Cardiac septum (tissue), 1 donor: Measurements from ENCODE around the gene SSX4B. TPM values are rescaled to one million over a fixed set of nuclear protein-coding genes. Genes with fewer than 3 reads are reported as not detected.
"Not testable (repeated sequence)": the region's sequence is repeated elsewhere in the genome, so short reads cannot be mapped to it uniquely, and the experiment has no call there.

Experiments used
- DNase-seq: peaks from one replicate; pipeline ENCODE4 v3.0.0-alpha.2; 2020; ENCODE audit warnings: low spot score
- intact Hi-C: fragments of 100-400 bp; cut with DNase I; formaldehyde crosslinking; loops from one replicate; pipeline ENCODE4 v1.14.0; 2022
- long read RNA-seq: library from polyadenylated mRNA; unstranded; transcript quantifications from one replicate; pipeline ENCODE4 v2.0.0, GENCODE V29; 2021
- total RNA-seq: library from RNA; stranded (reverse); fragmentation: NEBNext Ultra II Directional; extraction: Animal tissue kit (Norgen Biotek cat#: 25700); gene quantifications from one replicate; pipeline ENCODE4 v1.2.1, GENCODE V29; 2021
- donor health status: DM: no; HTN: no; CAD: no.

The SSX4B gene, protein sequence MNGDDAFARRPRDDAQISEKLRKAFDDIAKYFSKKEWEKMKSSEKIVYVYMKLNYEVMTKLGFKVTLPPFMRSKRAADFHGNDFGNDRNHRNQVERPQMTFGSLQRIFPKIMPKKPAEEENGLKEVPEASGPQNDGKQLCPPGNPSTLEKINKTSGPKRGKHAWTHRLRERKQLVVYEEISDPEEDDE
- total RNA-seq: not detected
- long read RNA-seq: 0 reads

DNA sequence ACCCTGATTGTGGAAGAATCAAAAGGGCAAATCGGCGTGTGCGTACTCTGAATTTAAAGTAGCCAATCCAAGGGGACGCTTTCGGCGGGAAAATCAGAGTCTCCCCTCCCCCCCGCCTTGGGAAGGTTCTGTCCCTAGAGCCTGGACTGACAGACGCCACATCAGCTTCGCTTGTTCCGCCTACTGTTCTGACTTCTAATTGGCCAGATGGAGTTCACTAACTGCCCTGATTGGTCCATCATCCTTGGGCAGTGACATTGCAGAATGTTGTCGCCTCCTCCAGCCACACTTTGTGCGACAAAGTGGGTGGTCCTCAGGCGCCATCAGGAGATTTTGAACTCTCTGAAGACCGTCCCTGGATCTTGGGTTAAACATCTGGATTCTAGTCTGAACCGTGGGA, at the start of gene SSX4B:
SSX4B (minus strand) TSS at position 101 of the 400 bp plus-strand sequence. CDS start 588 bp downstream, outside the sequence.
- not testable (repeated sequence) for DNase-seq

DNA sequence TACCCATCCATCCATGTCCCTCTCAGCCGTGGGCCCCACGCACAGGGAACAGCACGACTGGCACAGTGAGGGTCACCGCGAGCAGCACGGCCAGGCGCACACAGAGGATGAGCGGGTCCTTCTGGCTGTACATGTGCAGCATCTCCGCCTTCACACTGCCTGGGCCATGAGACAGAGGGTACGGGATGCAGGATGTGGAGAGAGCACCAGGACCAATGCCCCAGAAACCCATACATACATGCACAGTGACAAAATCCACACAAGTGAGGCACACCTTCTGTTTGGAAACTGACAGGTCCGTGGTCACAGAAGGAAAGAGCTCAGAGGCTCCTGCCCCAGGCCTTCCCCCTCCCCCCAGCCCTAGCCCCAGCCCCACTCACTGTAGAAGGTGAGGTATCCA, 48.8 kb upstream of the SSX4B start:
- intact Hi-C loops: no loop called here
- DNase-seq: no peak

More for the DNA sequence above, at the start of gene SSX4B:
- intact Hi-C loops: not testable (repeated sequence)

DNA sequence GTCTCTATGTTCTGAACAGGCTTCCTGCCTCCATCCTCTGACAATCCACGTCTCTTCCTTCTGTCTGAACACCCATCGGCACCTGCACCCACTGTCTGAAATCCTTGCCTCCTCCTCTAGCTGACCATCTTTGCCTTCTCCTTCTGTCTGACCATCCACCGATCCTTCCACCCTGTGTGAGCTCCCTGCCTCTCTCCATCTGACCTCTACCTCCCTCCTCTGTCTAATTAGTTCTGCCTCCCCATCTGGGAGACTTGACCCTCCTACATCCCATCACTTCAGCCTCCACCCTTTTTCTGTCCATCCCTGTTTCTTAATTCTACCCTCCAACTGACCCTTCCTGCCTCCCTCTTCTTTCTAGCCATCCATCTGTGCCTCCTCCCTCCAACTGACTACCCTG, 48.3 kb upstream of the SSX4B start:
- intact Hi-C loops: no loop called here
- no peak for DNase-seq

DNA sequence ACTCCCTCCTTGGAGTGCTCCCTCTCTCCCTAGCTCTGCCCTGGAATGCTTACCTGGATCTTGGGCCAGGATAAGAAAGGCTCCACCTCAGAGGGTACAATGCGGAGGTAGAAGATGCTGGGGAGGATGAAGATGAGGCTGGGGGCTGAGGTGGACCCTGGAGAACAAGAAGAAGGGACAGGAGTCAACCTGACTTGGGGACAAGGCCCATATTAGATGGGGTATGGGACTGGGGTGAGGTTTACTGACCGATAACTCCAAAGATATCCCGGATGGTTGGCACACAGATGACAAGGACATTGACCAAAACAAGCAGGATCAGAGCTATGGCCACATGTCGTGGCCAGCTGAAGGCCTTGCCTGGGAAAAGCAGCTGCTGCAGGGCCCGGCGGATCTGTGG, 47.7 kb upstream of the SSX4B start:
- intact Hi-C loops: no loop called here
- no peak for DNase-seq

DNA sequence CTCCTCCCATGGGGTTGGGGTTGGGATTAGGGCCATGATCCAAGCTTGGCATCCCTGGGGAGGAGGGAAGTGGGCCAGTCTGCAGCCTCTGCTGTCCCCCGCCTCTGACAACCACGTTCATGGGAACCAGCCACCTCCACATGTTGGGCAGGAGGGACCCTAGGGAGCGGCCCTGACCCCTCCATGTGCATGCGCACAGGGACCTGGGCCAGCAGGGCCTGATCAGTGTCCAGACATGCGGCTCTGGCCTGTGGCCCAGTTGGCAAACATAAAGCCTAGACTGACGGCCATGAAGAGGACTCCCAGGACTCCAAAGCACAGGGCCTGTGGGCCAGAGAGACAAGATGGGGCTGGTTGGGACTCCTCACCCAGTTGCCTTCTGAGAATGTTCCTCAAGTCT, 47.0 kb upstream of the SSX4B start:
- intact Hi-C loops: no loop called here
- DNase-seq: no peak

DNA sequence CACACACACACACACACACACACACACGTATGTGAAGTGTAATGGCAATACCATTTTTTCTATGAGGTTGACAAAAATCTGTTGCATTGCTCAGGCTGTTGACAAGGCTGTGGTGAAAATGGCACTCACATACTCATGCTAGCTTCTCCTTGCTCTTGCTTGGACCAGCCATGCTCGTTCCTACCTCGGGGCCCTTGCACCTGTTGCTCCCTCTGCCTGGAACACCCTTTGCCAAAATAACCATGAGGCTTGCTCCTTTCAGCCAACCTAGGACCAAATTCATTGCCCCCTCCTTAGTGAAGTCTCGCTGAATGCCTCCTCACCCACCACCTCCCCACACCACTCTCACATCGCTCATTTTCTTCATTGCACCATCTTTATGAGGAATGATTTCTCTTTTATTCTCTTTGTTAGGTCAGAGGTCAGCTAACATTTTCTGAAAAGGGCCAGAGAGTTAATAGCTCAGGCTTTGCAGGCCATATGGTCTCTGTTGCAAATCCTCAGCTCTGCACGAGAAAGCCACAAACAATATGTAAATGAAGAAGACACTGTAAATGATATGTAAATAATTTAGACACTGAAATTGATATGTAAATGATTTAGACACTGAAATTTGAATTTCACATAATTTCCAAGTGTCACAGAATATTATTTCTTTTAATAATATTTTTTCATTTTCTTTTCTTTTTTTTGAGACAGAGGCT, 45.0 kb upstream of the SSX4B start:
- DNase-seq: no peak
- intact Hi-C loops: no loop called here

DNA sequence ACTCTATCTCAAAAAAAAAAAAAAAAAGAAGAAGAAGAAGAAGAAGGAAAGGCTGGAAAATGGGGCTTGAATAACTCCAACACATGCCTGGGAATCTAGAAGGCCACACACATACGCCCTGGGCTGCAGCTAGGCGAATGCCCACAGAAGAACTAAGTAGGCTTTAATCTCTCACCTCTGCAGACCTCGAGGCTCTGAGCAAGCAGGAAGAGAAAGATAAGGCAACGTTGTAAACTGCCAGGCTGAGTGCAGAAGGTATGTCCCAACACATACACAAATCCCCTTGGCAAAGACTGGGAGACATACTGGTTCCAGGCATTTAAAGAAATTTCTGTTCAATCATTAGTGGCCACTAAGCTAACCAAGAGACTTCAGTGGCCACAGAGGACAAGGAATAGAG, 39.9 kb upstream of the SSX4B start:
- no peak for DNase-seq
- intact Hi-C loops: no loop called here

DNA sequence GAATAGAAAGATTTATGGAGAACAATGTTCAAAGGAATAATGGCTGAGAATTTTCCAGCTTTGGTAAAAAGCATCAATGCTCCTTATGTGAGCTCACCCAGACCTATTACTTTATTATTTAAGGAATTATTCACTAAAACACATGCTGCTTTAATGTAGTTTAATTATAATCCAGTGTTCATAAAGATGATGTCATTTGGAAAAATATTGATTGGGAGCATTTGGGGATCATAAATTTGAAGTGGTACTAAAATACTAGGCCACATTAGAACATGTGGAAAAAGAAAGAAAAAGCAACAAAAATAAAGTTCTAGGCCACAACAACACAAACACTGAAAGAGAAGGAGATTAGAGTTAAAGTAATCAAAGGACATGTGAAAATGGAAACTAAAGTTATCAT, 38.3 kb upstream of the SSX4B start:
- intact Hi-C loops: no loop called here

DNA sequence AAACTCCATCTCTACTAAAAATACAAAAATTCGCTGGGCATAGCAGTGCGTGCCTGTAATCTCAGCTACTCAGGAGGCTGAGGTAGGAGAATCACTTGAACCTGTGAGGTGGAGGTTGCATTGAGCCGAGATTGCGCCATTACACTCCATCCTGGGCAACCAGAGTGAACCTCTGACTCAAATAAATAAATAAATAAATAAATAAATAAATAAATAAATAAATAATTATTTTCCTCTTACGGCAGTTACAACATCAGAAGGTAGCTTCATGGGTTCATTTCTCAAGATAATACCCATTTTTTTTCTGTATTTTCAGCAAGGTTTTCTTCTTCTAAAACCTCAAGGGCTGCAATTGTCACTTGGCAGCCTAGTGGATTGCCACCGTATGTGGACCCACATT, 35.4 kb upstream of the SSX4B start:
- intact Hi-C loops, DNase-seq: not testable (repeated sequence)

More for the DNA sequence above, 38.3 kb upstream of the SSX4B start:
- DNase-seq: no peak

DNA sequence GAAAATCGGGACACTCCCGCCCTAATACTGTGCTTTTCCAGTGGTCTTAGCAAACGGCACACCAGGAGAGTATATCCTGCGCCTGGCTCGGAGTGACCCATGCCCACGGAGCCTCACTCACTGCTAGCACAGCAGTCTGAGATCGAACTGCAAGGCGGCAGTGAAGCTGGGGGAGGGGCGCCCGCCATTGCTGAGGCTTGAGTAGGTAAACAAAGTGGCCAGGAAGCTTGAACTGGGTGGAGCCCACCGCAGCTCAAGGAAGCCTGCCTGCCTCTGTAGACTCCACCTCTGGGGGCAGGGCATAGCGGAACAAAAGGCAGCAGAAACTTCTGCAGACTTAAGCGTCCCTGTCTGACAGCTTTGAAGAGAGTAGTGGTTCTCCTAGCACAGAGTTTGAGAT, 22.0 kb upstream of the SSX4B start:
- intact Hi-C loops, DNase-seq: not testable (repeated sequence)

DNA sequence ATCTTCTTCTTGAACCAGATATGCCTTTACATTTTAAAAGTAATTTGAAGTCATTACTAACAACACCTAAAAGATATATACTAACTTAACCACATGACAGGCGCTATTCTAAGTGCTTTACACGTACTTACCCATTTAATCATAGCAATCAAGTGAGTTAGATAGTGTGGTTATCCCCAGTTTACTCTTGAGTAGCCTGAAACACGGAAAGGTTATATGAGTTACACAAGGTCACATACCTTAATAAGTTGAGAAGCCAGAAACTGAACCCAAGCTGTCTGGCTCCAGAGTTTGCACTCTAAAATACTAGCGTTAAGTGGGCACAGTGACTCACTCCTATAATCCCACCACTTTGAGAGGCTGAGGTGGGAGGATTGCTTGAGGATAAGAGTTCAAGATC, 18.4 kb upstream of the SSX4B start:
- DNase-seq, intact Hi-C loops: not testable (repeated sequence)

DNA sequence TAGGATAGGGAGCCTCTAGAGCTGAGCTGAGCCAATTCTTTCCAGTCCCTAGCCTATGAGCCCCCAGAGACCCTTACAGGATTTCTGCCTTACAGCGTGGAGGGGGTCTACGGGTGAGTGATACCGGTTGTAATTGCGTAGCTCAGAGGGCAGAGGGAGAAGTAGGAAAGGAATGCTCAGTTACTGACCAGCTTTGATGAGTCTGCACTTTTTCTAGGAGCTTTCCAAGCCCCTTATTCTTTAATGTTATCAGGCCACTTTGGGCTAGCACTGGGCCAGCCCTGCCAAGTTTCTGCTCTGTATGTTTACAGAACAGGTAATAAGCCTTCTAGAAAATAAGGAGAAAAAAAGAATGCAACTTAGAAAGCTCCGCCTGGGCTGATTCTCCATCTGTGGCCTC, 17.8 kb upstream of the SSX4B start:
- DNase-seq, intact Hi-C loops: not testable (repeated sequence)

DNA sequence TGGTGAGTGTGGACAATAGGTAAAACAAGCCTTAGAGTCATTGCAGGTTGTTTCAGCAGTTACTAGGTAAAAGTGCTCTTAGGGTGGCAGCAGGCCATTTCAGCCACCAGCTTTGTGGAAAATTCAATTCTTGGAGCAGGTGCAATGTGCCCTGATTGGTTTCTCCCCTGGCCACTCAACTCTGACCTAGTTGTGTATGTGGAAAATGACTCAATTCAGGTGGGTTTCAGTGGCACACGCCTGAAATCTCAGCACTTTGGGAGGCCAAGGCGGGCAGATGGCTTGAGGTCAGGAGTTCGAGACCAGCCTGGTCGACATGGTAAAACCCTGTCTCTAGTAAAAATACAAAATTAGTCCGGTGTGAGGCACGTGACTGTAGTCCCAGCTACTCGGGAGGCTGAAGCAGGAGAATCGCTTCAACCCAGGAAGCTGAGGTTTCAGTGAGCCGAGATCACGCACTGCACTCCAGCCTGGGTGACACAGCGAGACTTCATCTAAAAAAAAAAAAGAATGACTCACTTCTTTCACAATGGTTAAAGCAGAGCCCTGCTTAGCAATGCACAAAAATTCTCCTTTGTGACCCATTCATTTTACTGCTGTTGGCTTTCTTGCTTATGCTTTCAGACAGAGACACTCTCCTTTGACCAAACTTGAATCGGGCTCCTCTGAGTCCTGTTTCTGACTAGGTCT, 15.4 kb upstream of the SSX4B start:
- DNase-seq, intact Hi-C loops: not testable (repeated sequence)

DNA sequence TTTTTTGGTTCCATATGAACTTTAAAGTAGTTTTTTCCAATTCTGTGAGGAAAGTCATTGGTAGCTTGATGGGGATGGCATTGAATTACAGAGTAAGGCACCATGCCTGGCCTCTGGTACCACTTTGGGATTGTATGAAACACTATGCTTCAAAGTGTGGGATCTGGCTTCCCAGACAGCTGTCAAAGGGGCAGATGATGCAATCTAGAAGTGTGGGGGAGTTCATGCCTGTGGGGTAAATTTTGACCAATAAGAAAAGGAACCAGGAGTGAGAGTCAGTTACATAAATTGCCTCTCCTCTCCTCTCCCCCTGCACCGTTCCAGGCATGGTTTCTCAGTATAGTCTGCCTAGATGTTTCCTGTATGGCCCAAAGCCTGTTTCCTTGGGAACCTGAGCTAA, 13.9 kb downstream of the SSX4B start:
- DNase-seq, intact Hi-C loops: not testable (repeated sequence)

DNA sequence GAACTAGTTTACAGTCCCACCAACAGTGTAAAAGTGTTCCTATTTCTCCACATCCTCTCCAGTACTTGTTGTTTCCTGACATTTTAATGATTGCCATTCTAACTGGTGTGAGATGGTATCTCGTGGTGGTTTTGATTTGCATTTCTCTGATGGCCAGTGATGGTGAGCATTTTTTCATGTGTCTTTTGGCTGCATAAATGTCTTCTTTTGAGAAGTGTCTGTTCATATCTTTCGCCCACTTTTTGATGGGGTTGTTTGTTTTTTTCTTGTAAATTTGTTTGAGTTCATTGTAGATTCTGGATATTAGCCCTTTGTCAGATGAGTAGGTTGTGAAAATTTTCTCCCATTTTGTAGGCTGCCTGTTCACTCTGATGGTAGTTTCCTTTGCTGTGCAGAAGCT, 14.8 kb downstream of the SSX4B start:
- intact Hi-C loops: not testable (repeated sequence)

DNA sequence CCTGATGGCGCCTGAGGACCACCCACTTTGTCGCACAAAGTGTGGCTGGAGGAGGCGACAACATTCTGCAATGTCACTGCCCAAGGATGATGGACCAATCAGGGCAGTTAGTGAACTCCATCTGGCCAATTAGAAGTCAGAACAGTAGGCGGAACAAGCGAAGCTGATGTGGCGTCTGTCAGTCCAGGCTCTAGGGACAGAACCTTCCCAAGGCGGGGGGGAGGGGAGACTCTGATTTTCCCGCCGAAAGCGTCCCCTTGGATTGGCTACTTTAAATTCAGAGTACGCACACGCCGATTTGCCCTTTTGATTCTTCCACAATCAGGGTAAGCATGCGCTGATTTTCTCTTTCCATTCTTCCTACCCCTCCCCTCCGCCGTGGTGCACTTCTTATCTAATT, 28.5 kb downstream of the SSX4B start, which contains the start of gene SSX4:
SSX4 (plus strand) TSS at position 301 of the 400 bp plus-strand sequence. CDS start 515 bp downstream, outside the sequence.
- DNase-seq, intact Hi-C loops: not testable (repeated sequence)

More for the DNA sequence above, 14.8 kb downstream of the SSX4B start:
- DNase-seq: not testable (repeated sequence)

DNA sequence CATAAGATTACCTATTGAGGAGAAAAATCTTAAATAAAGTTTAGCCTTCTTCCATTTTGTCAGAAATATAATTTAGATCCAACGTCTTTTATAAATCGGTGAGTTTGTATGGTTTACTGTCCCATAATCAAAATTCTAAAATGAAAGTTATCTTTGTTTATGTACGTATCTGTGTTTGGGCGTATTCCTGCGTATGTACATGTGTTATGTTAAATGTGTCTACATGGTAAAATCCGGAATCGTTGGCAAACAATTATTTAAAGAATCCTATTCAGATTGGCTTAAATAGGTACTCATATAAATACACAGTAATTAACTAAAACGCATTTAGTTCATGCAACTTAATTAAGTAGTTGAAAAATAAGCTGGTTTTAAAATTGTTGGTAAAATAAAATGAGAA, 41.4 kb downstream of the SSX4B start:
- intact Hi-C loops, DNase-seq: not testable (repeated sequence)

DNA sequence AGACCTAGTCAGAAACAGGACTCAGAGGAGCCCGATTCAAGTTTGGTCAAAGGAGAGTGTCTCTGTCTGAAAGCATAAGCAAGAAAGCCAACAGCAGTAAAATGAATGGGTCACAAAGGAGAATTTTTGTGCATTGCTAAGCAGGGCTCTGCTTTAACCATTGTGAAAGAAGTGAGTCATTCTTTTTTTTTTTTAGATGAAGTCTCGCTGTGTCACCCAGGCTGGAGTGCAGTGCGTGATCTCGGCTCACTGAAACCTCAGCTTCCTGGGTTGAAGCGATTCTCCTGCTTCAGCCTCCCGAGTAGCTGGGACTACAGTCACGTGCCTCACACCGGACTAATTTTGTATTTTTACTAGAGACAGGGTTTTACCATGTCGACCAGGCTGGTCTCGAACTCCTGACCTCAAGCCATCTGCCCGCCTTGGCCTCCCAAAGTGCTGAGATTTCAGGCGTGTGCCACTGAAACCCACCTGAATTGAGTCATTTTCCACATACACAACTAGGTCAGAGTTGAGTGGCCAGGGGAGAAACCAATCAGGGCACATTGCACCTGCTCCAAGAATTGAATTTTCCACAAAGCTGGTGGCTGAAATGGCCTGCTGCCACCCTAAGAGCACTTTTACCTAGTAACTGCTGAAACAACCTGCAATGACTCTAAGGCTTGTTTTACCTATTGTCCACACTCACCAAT, 43.9 kb downstream of the SSX4B start:
- intact Hi-C loops, DNase-seq: not testable (repeated sequence)

DNA sequence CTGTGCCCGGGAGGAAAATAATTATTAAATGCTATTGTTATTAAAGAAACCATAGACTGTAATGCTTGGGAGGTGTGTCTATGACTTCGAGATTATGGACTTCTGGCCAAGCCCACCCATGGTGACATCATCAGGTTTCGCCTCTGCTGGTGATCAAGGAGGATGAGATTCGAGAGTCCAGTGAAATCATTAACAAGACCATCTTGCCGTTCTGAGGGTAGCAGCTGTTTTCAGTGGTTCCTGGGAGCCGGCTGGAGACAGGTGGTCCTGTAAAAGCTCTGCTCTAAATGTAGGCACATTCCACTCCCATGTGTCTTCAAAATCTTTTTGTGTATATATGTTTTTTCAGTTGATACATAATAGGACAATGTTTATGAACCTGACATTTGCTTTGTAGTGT, 52.5 kb downstream of the SSX4B start:
- intact Hi-C loops, DNase-seq: not testable (repeated sequence)

DNA sequence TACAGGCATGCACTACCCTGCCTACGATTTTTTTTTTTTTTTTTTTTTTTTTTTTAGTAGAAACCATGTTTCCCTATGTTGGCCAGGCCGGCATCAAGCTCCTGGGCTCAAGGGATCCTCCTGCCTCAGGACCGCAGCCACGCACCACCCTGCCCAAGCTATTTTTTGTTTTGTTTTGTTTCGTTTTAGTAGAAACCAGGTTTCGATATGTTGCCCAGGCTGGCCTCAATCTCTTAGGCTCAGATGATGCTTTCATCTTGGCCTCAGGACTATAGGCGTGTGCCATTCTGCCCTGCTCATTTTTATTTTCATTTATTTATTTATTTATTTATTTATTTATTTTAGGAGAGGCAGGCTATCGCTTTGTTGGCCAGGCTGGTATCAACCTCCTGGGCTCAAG, 54.1 kb downstream of the SSX4B start:
- intact Hi-C loops: no loop called here
- DNase-seq: no peak
